ENCODE data around the gene LIMK1. TPM values are rescaled to one million over a fixed set of nuclear protein-coding genes. Genes with fewer than 3 reads are reported as not detected.

The LIMK1 gene
- total and polyA plus RNA-seq, 2 of the 13 experiments (the other 11 are each of a cell fraction or from before 2014, with no cell fraction given), result 8.9 to 18.8 TPM

DNA sequence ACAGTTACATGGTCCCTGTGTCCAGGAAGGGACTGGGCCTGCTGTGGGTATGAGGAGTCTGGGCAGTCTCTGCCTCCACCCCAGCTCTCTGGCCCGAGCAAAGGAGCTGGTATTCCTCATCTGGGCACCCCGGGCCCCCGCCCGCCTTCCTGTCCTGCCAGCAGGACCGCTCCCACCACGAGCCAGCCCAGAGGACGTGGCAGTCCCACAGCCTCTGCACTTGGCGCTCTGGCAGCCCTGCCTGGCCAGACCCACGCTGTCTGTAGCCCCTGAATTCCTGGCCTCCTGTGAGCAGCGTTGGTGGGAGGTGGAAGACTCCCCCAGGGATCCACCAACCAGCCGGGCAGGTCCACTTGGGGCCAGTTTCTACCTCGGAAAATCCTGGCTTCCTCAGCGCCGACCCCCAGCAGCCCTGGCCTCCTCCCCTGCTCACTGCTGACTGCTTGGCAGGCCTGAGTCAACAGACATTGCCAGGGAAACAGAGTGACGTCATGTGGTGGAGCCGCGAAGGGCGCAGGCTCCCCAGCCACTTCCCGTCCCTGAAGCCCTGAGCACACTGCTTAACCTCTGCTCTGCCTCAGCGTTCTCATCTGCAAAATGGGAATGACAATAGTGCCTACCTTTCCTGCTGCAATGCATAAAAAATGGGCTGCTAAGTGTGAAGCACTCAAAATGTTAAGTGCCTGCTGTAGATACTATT is 21.6 kb upstream of the LIMK1 start (continued):
- TF ChIP-seq, protein P1, sequence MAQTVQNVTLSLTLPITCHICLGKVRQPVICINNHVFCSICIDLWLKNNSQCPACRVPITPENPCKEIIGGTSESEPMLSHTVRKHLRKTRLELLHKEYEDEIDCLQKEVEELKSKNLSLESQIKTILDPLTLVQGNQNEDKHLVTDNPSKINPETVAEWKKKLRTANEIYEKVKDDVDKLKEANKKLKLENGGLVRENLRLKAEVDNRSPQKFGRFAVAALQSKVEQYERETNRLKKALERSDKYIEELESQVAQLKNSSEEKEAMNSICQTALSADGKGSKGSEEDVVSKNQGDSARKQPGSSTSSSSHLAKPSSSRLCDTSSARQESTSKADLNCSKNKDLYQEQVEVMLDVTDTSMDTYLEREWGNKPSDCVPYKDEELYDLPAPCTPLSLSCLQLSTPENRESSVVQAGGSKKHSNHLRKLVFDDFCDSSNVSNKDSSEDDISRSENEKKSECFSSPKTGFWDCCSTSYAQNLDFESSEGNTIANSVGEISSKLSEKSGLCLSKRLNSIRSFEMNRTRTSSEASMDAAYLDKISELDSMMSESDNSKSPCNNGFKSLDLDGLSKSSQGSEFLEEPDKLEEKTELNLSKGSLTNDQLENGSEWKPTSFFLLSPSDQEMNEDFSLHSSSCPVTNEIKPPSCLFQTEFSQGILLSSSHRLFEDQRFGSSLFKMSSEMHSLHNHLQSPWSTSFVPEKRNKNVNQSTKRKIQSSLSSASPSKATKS (CRISPR knock-in tag; IDR thresholded peaks at IDR 0.05), result peak; percentile 33; the same call in 1 of the 2 replicates
- TF ChIP-seq TSC22D2 (CRISPR knock-in tag; IDR thresholded peaks at IDR 0.05; ENCODE audit: borderline replicate concordance) (no peak), POLR2G (IDR thresholded peaks at IDR 0.05; ENCODE audit: low read depth, low read length) (peak; percentile 49; the same call in 1 of the 2 replicates), RBAK (CRISPR knock-in tag; IDR thresholded peaks at IDR 0.05) (no peak), ZFX (CRISPR knock-in tag; IDR thresholded peaks at IDR 0.05; ENCODE audit: low read depth) (peak; percentile 86), HDAC1 (CRISPR knock-in tag; IDR thresholded peaks at IDR 0.05) (peak; percentile 48; the same call in 1 of the 2 replicates), ZNF572 (CRISPR knock-in tag; IDR thresholded peaks at IDR 0.05) (no peak), POLR2A (IDR thresholded peaks at IDR 0.05; ENCODE audit: insufficient read depth in 1 of 2, low read depth in 2 of 2, low read length in 2 of 2) (peak in 1 of 2 experiments; percentile 53; a peak in 1 of 4 replicates), ZNF768 (CRISPR knock-in tag; IDR thresholded peaks at IDR 0.05) (0 out of 2 replicates have a peak, but pooled peaks have one; percentile 17), JUND (CRISPR knock-in tag; IDR thresholded peaks at IDR 0.05) (peak; percentile 70; the same call in 1 of the 2 replicates), ZNF143 (CRISPR knock-in tag; IDR thresholded peaks at IDR 0.05) (no peak), ELF1 (CRISPR knock-in tag; IDR thresholded peaks at IDR 0.05) (peak; percentile 62), BRCA1 (CRISPR knock-in tag; IDR thresholded peaks at IDR 0.05) (no peak), FOXA1 (IDR thresholded peaks at IDR 0.05) (no peak), FOXA1 (CRISPR knock-in tag; IDR thresholded peaks at IDR 0.05) (peak; percentile 84), ZNF282 (IDR thresholded peaks at IDR 0.05; ENCODE audit: partially characterized antibody) (no peak), ATF1 (CRISPR knock-in tag; IDR thresholded peaks at IDR 0.05) (peak; percentile 51; the same call in 1 of the 2 replicates), ATF7 (IDR thresholded peaks at IDR 0.05) (peak; percentile 99), ATF7 (CRISPR knock-in tag; IDR thresholded peaks at IDR 0.05) (peak; percentile 95), HDAC2 (CRISPR knock-in tag; IDR thresholded peaks at IDR 0.05) (peak; percentile 58; the same call in 1 of the 2 replicates), FOSL2 (CRISPR knock-in tag; IDR thresholded peaks at IDR 0.05) (peak; percentile 56)
- TF ChIP-seq, protein P2, sequence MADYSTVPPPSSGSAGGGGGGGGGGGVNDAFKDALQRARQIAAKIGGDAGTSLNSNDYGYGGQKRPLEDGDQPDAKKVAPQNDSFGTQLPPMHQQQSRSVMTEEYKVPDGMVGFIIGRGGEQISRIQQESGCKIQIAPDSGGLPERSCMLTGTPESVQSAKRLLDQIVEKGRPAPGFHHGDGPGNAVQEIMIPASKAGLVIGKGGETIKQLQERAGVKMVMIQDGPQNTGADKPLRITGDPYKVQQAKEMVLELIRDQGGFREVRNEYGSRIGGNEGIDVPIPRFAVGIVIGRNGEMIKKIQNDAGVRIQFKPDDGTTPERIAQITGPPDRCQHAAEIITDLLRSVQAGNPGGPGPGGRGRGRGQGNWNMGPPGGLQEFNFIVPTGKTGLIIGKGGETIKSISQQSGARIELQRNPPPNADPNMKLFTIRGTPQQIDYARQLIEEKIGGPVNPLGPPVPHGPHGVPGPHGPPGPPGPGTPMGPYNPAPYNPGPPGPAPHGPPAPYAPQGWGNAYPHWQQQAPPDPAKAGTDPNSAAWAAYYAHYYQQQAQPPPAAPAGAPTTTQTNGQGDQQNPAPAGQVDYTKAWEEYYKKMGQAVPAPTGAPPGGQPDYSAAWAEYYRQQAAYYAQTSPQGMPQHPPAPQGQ (CRISPR knock-in tag; IDR thresholded peaks at IDR 0.05; ENCODE audit: borderline replicate concordance), result no peak
- TF ChIP-seq, protein P3, sequence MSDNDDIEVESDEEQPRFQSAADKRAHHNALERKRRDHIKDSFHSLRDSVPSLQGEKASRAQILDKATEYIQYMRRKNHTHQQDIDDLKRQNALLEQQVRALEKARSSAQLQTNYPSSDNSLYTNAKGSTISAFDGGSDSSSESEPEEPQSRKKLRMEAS (IDR thresholded peaks at IDR 0.05), result peak; percentile 61; the same call in 1 of the 2 replicates
- TF ChIP-seq, protein P4, sequence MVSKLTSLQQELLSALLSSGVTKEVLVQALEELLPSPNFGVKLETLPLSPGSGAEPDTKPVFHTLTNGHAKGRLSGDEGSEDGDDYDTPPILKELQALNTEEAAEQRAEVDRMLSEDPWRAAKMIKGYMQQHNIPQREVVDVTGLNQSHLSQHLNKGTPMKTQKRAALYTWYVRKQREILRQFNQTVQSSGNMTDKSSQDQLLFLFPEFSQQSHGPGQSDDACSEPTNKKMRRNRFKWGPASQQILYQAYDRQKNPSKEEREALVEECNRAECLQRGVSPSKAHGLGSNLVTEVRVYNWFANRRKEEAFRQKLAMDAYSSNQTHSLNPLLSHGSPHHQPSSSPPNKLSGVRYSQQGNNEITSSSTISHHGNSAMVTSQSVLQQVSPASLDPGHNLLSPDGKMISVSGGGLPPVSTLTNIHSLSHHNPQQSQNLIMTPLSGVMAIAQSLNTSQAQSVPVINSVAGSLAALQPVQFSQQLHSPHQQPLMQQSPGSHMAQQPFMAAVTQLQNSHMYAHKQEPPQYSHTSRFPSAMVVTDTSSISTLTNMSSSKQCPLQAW (CRISPR knock-in tag; IDR thresholded peaks at IDR 0.05), result peak; percentile 79
- TF ChIP-seq, protein P5, sequence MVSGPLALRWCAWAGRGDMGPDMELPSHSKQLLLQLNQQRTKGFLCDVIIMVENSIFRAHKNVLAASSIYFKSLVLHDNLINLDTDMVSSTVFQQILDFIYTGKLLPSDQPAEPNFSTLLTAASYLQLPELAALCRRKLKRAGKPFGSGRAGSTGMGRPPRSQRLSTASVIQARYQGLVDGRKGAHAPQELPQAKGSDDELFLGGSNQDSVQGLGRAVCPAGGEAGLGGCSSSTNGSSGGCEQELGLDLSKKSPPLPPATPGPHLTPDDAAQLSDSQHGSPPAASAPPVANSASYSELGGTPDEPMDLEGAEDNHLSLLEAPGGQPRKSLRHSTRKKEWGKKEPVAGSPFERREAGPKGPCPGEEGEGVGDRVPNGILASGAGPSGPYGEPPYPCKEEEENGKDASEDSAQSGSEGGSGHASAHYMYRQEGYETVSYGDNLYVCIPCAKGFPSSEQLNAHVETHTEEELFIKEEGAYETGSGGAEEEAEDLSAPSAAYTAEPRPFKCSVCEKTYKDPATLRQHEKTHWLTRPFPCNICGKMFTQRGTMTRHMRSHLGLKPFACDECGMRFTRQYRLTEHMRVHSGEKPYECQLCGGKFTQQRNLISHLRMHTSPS (CRISPR knock-in tag; IDR thresholded peaks at IDR 0.05; ENCODE audit: low read depth), result peak; percentile 67; the same call in 1 of the 2 replicates

All from HepG2 (cell line).